GM08714 (cell line): ENCODE data around the gene CMTM4.
"Not testable (repeated sequence)": the region's sequence is repeated elsewhere in the genome, so short reads cannot be mapped to it uniquely, and the experiment has no call there.

Source experiments
- H3K4me3 ChIP-seq: fragments of 200-500 bp; sonication (Bioruptor generic); 2 replicates; pipeline ENCODE4 v1.5.1; 2014; ENCODE audit warnings: mild to moderate bottlenecking, low read length, inconsistent platforms
- ZNF274 ChIP-seq: IDR thresholded peaks from 2 replicates; pipeline ENCODE4 v1.6.1; 2012; ENCODE audit warnings: mild to moderate bottlenecking, low read depth, low read length

The CMTM4 gene

GRCh38 chr16:66670691-66671388 is 25.7 kb downstream of the CMTM4 start:
- no peak for TF ChIP-seq ZNF274
- no peak overlapping the region for H3K4me3 ChIP-seq

GRCh38 chr16:66668777-66669444 is 27.6 kb downstream of the CMTM4 start:
- TF ChIP-seq ZNF274, result no peak
- H3K4me3 ChIP-seq, result no peak overlapping the region

DNA sequence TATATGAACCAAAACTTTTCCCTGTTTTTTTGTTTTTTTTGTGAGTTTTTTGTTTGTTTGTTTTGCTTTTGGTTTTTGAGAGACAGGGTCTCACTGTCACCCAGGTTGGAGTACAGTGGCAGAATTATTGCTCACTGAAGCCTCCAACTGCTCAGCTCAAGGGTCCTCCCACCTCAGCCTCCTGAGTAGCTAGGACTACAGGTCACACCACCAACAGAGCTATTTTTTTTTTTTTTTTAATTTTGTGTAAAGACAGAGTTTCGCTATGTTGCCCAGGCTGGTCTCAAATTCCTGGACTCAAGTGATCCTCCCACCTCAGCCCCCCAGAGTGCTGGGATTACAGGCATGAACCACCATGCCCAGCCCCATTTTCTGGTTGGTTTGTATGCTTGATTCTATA is 28.6 kb downstream of the CMTM4 start:
- no peak for TF ChIP-seq ZNF274
- no peak overlapping the region for H3K4me3 ChIP-seq

- TF ChIP-seq ZNF274, result no peak
Measured at GRCh38 chr16:66662445-66663194, 33.9 kb downstream of the CMTM4 start.

DNA sequence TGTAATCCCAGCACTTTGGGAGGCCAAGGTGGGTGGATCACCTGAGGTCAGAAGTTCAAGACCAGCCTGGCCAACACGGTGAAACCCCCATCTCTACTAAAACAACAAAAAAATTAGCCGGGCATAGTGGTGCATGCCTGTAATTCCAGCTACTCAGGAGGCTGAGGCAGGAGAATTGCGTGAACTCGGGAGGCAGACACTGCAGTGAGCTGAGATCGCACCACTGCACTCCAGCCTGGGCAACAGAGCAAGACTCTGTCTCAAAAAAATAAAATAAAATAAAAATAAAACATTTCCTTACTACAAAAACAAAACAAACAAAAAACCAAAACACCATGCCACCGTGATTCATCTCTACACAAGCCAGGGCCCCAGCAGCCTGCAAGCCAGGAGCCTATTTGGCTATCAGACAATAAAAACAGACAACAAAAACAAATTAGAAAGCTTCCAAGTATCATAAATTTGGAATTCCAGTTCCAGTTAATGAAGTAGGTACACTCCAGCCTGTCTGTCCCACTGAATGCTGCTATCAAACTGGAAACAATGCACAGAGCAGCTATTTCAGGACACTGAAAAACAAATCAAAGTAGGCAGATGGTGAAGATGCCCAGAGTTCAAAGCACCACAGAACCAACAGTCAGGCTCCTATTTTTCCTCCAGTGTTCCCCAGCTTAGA is 34.7 kb downstream of the CMTM4 start:
- H3K4me3 ChIP-seq, result not testable (repeated sequence)

More at GRCh38 chr16:66662445-66663194, 33.9 kb downstream of the CMTM4 start:
- no peak overlapping the region for H3K4me3 ChIP-seq

DNA sequence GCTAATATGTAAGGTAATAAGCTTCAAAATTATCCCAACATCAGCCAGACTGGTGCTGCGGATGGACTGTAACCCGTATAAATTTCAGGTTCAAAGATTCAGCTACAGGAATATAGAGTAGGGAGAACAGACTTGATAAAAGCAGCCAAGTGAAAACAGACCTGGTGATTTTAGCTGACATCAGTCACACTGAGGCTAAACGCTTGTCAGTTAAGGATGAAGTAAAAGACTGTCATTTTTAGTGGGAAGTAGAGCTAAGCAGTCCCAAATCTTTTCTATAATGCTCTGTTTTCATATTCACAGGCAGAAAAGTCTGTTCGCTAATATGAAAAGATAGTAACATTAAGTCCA is 35.4 kb downstream of the CMTM4 start:
- H3K4me3 ChIP-seq, result no peak overlapping the region
- TF ChIP-seq ZNF274, result no peak

DNA sequence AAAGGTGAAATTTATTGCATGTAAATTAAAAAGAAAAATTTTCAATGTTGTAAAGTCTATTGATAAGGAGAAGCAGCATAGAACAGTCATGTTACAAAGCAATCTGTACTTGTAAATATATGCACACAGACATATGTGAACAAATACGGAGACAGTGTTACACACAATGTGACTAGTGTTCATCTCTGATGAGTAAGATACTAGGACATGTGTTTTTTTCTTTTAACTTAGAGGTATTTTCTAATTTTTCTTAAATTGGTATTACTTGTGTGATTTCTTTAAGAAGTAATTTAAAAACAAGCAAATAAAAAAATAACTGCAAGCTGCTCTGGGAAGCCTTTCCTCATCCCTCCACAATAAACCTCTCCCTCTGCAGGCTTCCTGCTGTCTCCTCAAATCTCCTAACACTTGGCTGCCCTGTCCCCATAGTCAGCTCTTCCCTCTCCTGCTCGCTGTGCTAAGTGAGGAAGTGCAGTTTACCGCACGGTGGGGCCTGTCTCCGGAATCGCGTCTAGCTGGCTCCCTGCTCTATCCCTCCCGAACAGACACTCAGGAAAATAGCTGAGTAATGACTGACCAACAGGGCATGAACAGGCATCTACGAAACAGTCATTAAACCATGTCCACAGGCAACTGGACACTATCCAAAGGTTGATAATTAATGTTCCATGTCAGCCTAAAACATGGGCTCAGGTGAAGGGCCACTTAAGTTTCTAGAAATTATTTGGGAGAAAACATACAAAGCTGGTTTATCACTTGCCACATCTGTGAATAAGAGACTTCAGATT is 35.9 kb downstream of the CMTM4 start:
- TF ChIP-seq ZNF274, result no peak
- H3K4me3 ChIP-seq, result no peak overlapping the region

DNA sequence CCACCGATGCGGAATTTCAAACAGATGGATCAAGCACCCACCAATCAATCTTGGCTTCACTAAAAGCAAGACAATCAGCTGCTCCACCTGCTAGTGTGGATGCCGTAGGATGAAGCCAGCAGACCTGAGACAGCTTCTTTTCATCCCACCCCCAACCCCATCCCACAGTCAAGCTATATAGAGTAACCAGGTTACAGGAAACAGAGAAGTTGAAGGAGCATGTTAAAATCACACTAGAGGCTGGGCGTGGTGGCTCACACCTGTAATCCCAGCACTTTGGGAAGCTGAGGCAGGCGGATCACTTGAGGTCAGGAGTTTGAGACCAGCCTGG is 37.7 kb downstream of the CMTM4 start:
- no peak for TF ChIP-seq ZNF274

GRCh38 chr16:66658143-66658859 is 38.2 kb downstream of the CMTM4 start:
- no peak for TF ChIP-seq ZNF274

More for the DNA sequence above, 37.7 kb downstream of the CMTM4 start:
- H3K4me3 ChIP-seq, result no peak overlapping the region

DNA sequence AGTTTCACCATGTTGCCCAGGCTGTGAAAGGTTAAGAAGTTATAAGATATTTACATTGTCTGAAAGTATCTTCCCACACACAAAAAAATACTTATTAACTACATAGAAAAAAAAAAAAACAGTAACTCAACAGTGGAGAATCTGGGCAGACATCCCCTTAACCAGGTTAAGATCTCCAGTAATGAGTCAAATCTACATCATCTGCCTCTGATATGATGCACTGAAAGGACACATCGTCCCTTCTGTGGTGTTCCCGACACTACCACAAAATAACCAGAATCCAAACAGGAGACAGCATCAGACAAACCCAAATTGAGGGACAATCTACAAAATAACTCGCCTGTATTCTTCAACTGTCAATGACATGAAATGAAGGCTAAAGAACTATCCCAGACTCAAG is 40.0 kb downstream of the CMTM4 start:
- no peak overlapping the region for H3K4me3 ChIP-seq
- no peak for TF ChIP-seq ZNF274

More at GRCh38 chr16:66658143-66658859, 38.2 kb downstream of the CMTM4 start:
- no peak overlapping the region for H3K4me3 ChIP-seq

- H3K4me3 ChIP-seq, result no peak overlapping the region
- no peak for TF ChIP-seq ZNF274
Measured at GRCh38 chr16:66653581-66654350, 42.8 kb downstream of the CMTM4 start.

- TF ChIP-seq ZNF274, result no peak
- H3K4me3 ChIP-seq, result no peak overlapping the region
Measured at GRCh38 chr16:66652661-66653360, 43.7 kb downstream of the CMTM4 start.
